GM18907 (cell line): Measurements from ENCODE around the gene DUSP16.
"Not testable (repeated sequence)": the region's sequence is repeated elsewhere in the genome, so short reads cannot be mapped to it uniquely, and the experiment has no call there.

Experiments used
- ATAC-seq: cut with Tn5 transposase; IDR thresholded peaks from one replicate; pipeline ENCODE4 v1.9.1; 2021; ENCODE audit warnings: mild to moderate bottlenecking, moderate library complexity; ENCODE audit not compliant: unreplicated experiment

The DUSP16 gene

DNA sequence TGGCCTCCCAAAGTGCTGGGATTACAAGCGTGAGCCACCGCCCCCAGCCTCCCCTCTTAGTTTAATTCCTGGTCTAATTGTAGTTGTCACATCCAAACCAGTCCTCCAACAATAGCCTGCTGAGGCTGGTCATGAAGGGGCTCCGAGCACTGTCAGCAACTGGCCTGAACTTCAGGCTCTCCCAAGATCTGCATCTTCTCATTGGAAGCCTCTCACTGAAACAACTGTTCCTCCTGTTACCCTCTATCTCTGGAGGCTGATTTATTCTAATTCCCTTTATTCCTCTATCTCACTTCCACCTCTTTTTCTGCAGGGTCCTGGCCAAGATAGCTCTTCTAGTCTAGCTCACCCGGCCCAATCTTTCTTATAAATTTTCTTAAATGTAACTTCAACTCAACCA lies 89.4 kb downstream of the DUSP16 start:
- ATAC-seq = no peak

GRCh38 chr12:12471982-12472961 lies 90.4 kb downstream of the DUSP16 start:
- not testable (repeated sequence) for ATAC-seq

DNA sequence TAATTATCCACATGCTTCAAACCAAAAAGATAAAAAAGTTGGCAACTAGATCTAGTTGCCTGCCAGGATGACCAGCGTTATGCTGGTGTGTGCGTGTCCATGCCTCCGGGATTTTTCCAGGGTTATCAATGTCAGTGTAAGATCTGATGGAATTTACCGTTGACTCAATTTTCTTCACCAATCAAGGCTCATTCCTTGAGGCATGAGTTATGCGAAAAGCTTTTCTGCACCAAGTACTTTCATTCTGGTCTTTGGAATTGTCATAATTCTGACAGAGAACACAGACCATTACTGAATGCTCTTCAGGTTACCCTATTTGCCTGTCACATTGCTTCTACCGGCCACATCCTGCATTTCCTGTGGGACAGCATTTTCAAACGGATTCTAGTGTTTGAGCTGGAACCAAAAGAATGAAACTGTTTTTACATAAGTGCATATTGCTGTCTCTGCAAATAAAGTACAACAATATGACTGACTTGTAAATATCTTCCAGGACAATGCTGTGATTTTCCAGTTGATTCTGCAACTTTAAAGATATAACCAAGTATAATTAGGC lies 91.8 kb downstream of the DUSP16 start:
- ATAC-seq = no peak

DNA sequence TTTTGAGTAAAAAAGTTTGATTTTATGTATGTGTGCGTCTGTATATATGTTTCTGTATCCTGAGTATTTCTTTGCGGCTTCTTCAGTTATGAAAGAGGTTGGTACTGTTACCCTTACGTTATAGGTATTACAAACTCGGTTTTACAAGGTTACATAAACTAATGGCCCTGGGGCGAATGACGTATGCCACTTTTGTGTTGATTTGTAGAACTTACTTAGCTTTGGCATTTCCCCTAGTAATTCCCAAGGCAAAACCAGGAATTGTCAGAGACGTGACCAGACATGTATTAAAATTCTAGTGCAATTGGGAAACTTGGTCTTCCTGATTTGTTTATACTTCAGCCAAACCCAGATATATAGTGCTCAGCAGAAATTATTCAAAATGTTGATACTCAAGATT lies 93.3 kb downstream of the DUSP16 start:
- ATAC-seq = no peak

- no peak for ATAC-seq
These were observed 94.1 kb downstream of the DUSP16 start for GRCh38 chr12:12468575-12468974.

- no peak for ATAC-seq
These were observed 94.9 kb downstream of the DUSP16 start for GRCh38 chr12:12467688-12468261.

DNA sequence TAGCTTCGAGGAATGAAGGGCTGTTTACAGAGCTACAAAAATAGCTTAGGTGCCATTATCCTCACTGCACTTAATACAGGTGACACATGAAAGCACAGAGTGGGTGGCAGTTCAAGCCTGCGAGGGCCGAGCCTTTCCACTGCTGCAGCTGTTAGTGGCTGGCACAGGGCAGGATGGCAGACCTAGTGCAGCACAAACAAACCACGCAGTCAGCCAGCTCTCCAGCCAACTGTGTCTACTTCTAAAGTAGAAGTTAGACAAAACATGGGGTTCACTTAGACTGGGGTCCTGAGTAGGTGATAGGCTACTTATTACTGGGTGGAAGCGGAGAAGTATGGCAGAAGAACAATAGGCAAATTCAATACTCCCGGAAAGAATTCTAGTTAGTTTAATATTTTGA lies 95.4 kb downstream of the DUSP16 start:
- ATAC-seq = no peak

GRCh38 chr12:12466157-12466556 lies 96.5 kb downstream of the DUSP16 start:
- no peak for ATAC-seq

- ATAC-seq = no peak
These were observed 97.1 kb downstream of the DUSP16 start for GRCh38 chr12:12465522-12465921.

DNA sequence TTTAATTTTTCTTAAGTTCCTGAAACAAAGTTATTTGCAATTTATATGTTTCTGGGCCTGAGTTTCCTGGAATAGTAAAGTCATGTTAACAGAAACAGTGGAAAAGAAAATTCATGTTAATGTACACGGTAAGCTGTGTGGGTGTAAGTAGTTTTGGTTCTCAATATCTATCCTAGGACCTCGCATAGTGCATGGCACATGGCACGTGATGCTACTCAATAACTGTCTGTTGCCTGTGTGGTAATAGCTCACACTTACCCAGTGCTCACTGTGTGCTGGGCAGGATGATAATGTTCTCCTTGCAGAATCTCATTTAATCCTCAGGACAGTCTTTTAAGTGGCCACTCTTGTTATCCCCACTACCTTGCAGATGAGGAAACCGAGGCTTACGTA lies 100.7 kb downstream of the DUSP16 start:
- ATAC-seq = no peak

GRCh38 chr12:12460935-12461922 lies 101.4 kb downstream of the DUSP16 start:
- ATAC-seq = no peak

DNA sequence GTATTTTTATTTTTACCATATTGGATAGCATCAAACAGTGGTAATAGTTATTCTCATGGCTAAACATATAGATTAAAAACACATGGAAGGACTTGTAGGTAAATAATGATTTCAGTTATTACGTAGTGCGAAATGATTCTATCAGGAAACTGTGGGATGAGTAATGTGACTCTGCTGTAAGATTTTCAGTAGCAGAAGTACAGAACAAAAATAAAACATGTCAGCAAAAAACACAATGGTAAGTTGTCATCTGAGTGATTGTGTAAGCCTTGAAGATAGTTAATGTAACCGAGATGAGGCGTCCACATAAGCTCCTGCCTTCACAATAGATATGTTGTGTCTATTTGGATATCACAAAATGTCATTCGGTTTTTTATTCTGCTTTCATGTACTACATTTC lies 106.0 kb downstream of the DUSP16 start:
- ATAC-seq = no peak

DNA sequence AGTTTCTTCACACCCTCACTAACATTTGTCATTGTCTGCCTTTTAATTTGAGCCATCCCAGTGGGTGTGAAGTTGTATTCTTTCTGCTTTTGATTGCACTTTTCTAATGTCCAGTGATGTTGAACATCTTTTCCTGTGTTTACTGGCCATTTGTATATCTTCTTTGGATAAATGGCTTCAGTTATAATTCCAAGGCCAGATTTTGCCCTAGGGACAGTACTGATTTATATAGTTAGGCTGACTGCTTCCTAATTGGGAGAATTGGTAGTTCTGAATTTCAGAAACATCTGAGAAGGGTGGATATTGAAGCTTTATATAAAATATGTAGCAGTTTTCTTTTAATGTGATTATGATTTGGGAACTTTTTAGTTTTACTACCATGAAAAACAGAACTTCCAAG lies 108.3 kb downstream of the DUSP16 start:
- no peak for ATAC-seq

- no peak for ATAC-seq
These were observed 109.0 kb downstream of the DUSP16 start for GRCh38 chr12:12453635-12454034.

DNA sequence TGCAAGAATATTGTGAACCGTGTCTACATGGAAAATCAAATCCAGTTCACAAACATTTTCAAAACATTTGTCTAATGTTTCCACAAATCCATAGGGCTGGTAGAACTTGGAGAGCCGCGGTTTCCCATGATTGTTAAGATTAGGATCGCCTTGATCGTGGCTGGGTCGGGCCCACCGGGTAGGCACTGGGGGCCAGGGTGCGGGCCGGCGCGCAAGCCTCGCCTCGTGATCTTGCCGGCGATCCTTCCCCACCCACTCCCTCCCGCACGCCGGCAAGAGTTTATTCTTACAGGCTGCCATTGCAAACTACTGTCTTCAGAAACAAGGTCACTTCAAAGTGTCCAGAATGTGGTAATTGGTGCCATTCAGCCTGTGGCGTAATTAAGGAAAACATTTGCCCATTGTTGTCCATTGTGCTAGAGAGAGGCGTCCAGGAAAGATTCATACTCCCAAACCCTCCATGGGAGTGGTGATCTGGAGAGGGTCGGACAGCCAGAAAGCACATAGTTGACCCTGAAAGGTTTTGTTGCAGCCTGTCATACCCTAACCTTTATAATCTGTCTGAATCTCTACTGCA lies 110.2 kb downstream of the DUSP16 start:
- ATAC-seq = no peak

GRCh38 chr12:12451098-12451497 lies 111.6 kb downstream of the DUSP16 start:
- no peak for ATAC-seq

DNA sequence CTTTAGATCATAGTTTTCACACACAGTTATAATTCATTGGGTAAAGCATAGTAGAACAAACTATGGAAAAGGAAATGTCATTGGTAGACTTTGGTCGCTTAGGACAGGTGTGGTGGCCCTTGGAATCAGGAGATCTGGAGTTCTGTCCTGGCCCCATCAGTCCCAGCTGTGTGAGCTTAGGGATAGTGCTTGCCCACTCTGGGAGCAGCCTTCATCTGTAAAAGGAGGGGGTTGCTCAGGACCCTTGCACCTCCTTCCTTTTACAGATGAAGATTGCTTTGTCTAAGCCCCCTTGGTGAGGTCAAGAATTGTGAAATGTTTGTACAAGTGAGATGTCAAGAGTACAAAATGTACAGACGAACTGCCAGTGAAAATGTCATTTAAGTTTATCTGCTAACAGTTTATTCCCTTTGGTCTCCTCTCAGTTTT lies 112.6 kb downstream of the DUSP16 start:
- no peak for ATAC-seq

- no peak for ATAC-seq
These were observed 113.1 kb downstream of the DUSP16 start for GRCh38 chr12:12449533-12450025.

DNA sequence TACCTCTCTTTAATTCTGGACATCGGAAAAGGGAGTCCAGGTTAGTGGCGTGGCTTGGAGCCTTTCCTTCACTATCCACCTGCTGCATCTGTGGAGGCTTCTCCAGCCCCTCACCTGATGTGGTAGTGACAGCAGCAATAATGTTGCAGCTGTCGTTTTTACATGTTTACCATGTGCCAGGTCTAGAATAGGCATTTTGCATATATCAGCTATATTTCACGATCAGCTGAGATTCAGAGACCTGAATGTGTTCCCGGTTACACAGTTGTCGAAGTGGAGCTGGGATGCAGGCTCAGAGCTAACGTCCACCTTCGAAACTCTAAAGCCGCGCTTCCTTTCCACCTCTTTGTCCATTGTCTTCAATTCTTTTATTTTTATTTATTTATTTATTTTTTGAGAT lies 114.8 kb downstream of the DUSP16 start:
- no peak for ATAC-seq

DNA sequence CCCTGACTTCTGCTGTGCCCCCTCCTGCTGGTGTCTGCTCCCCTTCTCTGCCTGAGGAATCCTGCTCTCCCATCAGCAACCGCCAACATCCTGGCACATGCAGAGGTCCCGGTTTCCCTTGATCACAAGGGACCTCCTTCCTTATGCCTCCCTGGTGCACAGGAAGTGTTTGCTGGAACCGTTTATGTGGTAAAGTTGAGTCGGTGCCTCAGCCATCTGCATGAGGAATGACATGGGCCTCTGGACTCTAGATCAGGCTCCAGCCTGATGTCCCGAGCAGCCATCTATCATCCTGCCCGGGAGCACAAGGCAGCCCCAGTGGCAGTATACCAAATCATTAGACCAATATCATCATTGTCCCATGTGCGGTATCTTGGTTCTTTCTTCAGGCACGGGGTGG lies 115.4 kb downstream of the DUSP16 start:
- no peak for ATAC-seq
